ENCODE measurements around the gene LIMA1.

GRCh38 chr12:50246873-50247612 is 36.3 kb downstream of the LIMA1 start:
- no peak for TF ChIP-seq POLR2A (IDR thresholded peaks at IDR 0.05; ENCODE audit: low read length)
- TF ChIP-seq GATA1 (IDR thresholded peaks at IDR 0.05; ENCODE audit: low read depth, low read length): no peak

All from erythroblast (primary cell).